Ishikawa (cell line): ENCODE results near the gene MARCOL.

Experiments used
- FOXM1 ChIP-seq: IDR thresholded peaks from 2 replicates; pipeline ENCODE4 v1.6.1; 2012; ENCODE audit warnings: low read depth, borderline replicate concordance
- YY1 ChIP-seq: IDR thresholded peaks from 2 replicates; pipeline ENCODE4 v1.6.1; 2012; ENCODE audit warnings: low read depth

GRCh38 chr5:148237785-148238417 is 424 bp upstream of the MARCOL start:
- TF ChIP-seq YY1: no peak
- TF ChIP-seq FOXM1: no peak
